Astrocyte (in vitro differentiated cells and primary cell): ENCODE measurements around the gene CMPK1. TPM values are rescaled to one million over a fixed set of nuclear protein-coding genes. Genes with fewer than 3 reads are reported as not detected.

Source experiments
- DNase-seq: peaks from one replicate; pipeline ENCODE4 v3.0.0-alpha.2; 2010; ENCODE audit warnings: low read depth
- FAIRE-seq: peaks from 2 replicates; lab custom pipeline; 2011; peaks lifted over from hg19 to GRCh38; lab: Jason Lieb, UNC
- H2AFZ ChIP-seq: 2 replicates; pipeline ENCODE4 v1.6.0; 2012; ENCODE audit warnings: low read depth, low read length, inconsistent platforms
- H3K27ac ChIP-seq: 2 replicates; pipeline ENCODE4 v1.5.1; 2011; ENCODE audit warnings: low read depth, low read length, inconsistent platforms
- H3K27me3 ChIP-seq: 2 replicates; pipeline ENCODE4 v1.6.0; 2011; ENCODE audit warnings: low read length, inconsistent platforms; ENCODE audit not compliant: insufficient read depth
- H3K36me3 ChIP-seq: 2 replicates; pipeline ENCODE4 v1.5.1; 2011; ENCODE audit warnings: low read length, inconsistent platforms; ENCODE audit not compliant: insufficient read depth
- H3K4me1 ChIP-seq: 2 replicates; pipeline ENCODE4 v1.5.1; 2011; ENCODE audit warnings: low read length, inconsistent platforms; ENCODE audit not compliant: insufficient read depth
- H3K4me2 ChIP-seq: 2 replicates; pipeline ENCODE4 v1.6.0; 2012; ENCODE audit warnings: low read length, inconsistent platforms
- H3K4me3 ChIP-seq: 2 replicates; pipeline ENCODE4 v1.5.1; 2011; ENCODE audit warnings: low read depth, mild to moderate bottlenecking, low read length, inconsistent platforms; ENCODE audit not compliant: insufficient read depth
- H3K79me2 ChIP-seq: 2 replicates; pipeline ENCODE4 v1.6.0; 2012; ENCODE audit warnings: mild to moderate bottlenecking, low read length, inconsistent platforms; ENCODE audit not compliant: insufficient read depth
- H3K9ac ChIP-seq: 2 replicates; pipeline ENCODE4 v1.6.0; 2012; ENCODE audit warnings: mild to moderate bottlenecking, low read length, inconsistent platforms
- H3K9me3 ChIP-seq: 2 replicates; pipeline ENCODE4 v1.5.1; 2012; ENCODE audit warnings: low read depth, mild to moderate bottlenecking, low read length, inconsistent platforms; ENCODE audit not compliant: insufficient read depth
- H4K20me1 ChIP-seq: 2 replicates; pipeline ENCODE4 v1.6.0; 2012; ENCODE audit warnings: low read length, inconsistent platforms; ENCODE audit not compliant: insufficient read depth
- H3K27ac Mint-ChIP-seq: one replicate; pipeline ENCODE4 v1.8.0; 2021; ENCODE audit warnings: mild to moderate bottlenecking, mixed read lengths; ENCODE audit not compliant: unreplicated experiment
- H3K27me3 Mint-ChIP-seq: one replicate; pipeline ENCODE4 v1.8.0; 2021; ENCODE audit warnings: low read depth, mixed read lengths; ENCODE audit not compliant: unreplicated experiment
- H3K36me3 Mint-ChIP-seq: one replicate; pipeline ENCODE4 v1.8.0; 2021; ENCODE audit warnings: low read depth, mixed read lengths; ENCODE audit not compliant: unreplicated experiment
- H3K4me1 Mint-ChIP-seq: one replicate; pipeline ENCODE4 v1.8.0; 2021; ENCODE audit warnings: low read depth, mixed read lengths; ENCODE audit not compliant: unreplicated experiment
- H3K4me3 Mint-ChIP-seq: one replicate; pipeline ENCODE4 v1.8.0; 2021; ENCODE audit warnings: mild to moderate bottlenecking, moderate library complexity, mixed read lengths; ENCODE audit not compliant: unreplicated experiment
- H3K9me3 Mint-ChIP-seq: one replicate; pipeline ENCODE4 v1.8.0; 2021; ENCODE audit warnings: mild to moderate bottlenecking, mixed read lengths; ENCODE audit not compliant: unreplicated experiment
- CTCF ChIP-seq: IDR thresholded peaks from 2 replicates; pipeline ENCODE4 v1.5.1; 2011; ENCODE audit warnings: low read depth, mild to moderate bottlenecking, inconsistent platforms, low read length, moderate library complexity; ENCODE audit not compliant: insufficient read depth
- EZH2 ChIP-seq: IDR thresholded peaks from 2 replicates; pipeline ENCODE4 v1.6.1; 2012; ENCODE audit warnings: mild to moderate bottlenecking, low read length, inconsistent platforms; ENCODE audit not compliant: insufficient read depth
- total RNA-seq: library from RNA; stranded (reverse); gene quantifications from 2 replicates; pipeline ENCODE4 v1.2.1, GENCODE V29; 2021

The CMPK1 gene
- total RNA-seq, 1 donor from 2014 or later = 136 TPM

- FAIRE-seq = no peak
- no peaks in the 10 kb centered on the region for H3K9me3 Mint-ChIP-seq
- Histone ChIP-seq H3K27me3 (no peaks in the 10 kb centered on the region), H3K9ac (peak overlapping the region; percentile 95), H3K4me1 (peaks cover 13% of the 10 kb centered on the region), H3K4me2 (peak overlapping the region; percentile 89), H4K20me1 (peaks cover 27% of the 10 kb centered on the region), H3K36me3 (no peaks in the 10 kb centered on the region), H3K9me3 (no peaks in the 10 kb centered on the region), H3K79me2 (peaks cover 49% of the 10 kb centered on the region), H3K4me3 (peak overlapping the region; percentile 98), H2AFZ (peak overlapping the region; percentile 85), H3K27ac (peak overlapping the region; percentile 89)
- DNase-seq = peak; percentile 55
- TF ChIP-seq EZH2 (no peak), CTCF (no peak)
- H3K4me3 Mint-ChIP-seq = peak overlapping the region; percentile 94
- H3K36me3 Mint-ChIP-seq = peaks cover 2% of the 10 kb centered on the region
- H3K27me3 Mint-ChIP-seq = no peaks in the 10 kb centered on the region
- peaks cover 5% of the 10 kb centered on the region for H3K4me1 Mint-ChIP-seq
- peak overlapping the region; percentile 96 for H3K27ac Mint-ChIP-seq
These were observed 553 bp downstream of the CMPK1 start for GRCh38 chr1:47333922-47334764.

GRCh38 chr1:47334765-47335435, 1.3 kb downstream of the CMPK1 start:
- H3K4me1 ChIP-seq = peaks cover 13% of the 10 kb centered on the region
- Mint-ChIP-seq H3K4me3 (peak overlapping the region; percentile 94), H3K27ac (peak overlapping the region; percentile 96), H3K4me1 (peaks cover 5% of the 10 kb centered on the region), H3K36me3 (peaks cover 6% of the 10 kb centered on the region), H3K9me3 (no peaks in the 10 kb centered on the region), H3K27me3 (no peaks in the 10 kb centered on the region)
- peak overlapping the region; percentile 89 for H3K4me2 ChIP-seq
- H3K27ac ChIP-seq = peak overlapping the region; percentile 89
- FAIRE-seq = no peak
- TF ChIP-seq EZH2 (no peak), CTCF (no peak)
- H3K9ac ChIP-seq = peak overlapping the region; percentile 95
- H4K20me1 ChIP-seq = peaks cover 30% of the 10 kb centered on the region
- no peaks in the 10 kb centered on the region for H3K9me3 ChIP-seq
- peaks cover 56% of the 10 kb centered on the region for H3K79me2 ChIP-seq
- H2AFZ ChIP-seq = peak overlapping the region; percentile 85
- H3K36me3 ChIP-seq = no peaks in the 10 kb centered on the region
- peak overlapping the region; percentile 98 for H3K4me3 ChIP-seq
- DNase-seq = no peak
- no peaks in the 10 kb centered on the region for H3K27me3 ChIP-seq
